ENCODE measurements around the gene HDAC2.

The HDAC2 gene

DNA sequence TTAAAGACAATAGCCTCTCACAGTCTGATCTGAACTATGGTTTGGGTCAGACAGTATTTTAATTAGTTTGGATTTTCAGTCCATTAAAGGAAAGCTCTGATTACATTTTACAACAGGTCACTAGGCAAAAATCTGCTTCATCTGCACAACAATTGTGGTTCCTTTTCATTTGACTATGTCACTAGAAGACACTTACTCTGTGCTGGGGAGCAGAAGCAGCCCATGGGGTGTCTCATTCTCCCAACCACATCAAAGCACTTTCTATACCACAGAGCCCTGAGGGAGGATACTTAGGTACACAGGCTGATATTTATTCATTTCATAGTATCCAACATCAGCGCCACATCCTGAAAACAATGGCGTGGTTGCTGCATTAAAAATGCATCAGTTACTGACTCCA lies 36.6 kb upstream of the HDAC2 start:
- ChIA-PET CTCF (no interaction called here), POLR2A (no interaction called here)
- DNase-seq (ENCODE audit: extremely low spot score) = no peak
- TF ChIP-seq, protein P1, sequence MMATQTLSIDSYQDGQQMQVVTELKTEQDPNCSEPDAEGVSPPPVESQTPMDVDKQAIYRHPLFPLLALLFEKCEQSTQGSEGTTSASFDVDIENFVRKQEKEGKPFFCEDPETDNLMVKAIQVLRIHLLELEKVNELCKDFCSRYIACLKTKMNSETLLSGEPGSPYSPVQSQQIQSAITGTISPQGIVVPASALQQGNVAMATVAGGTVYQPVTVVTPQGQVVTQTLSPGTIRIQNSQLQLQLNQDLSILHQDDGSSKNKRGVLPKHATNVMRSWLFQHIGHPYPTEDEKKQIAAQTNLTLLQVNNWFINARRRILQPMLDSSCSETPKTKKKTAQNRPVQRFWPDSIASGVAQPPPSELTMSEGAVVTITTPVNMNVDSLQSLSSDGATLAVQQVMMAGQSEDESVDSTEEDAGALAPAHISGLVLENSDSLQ (IDR thresholded peaks at IDR 0.05) = no peak
- no peak for TF ChIP-seq L3MBTL2 (conservative IDR thresholded peaks at IDR 0.05)
- no peak for TF ChIP-seq HDGF (IDR thresholded peaks at IDR 0.05; ENCODE audit: borderline replicate concordance)
- TF ChIP-seq ELF4 (IDR thresholded peaks at IDR 0.05) = no peak
- no peak for TF ChIP-seq FOXM1 (IDR thresholded peaks at IDR 0.05; ENCODE audit: borderline replicate concordance)
- no peak for TF ChIP-seq NFRKB (IDR thresholded peaks at IDR 0.05)
- TF ChIP-seq ZNF384 (IDR thresholded peaks at IDR 0.05) = no peak
- TF ChIP-seq LEF1 (IDR thresholded peaks at IDR 0.05; ENCODE audit: borderline replicate concordance) = no peak
- no peak for TF ChIP-seq FOXK2 (IDR thresholded peaks at IDR 0.05)
- TF ChIP-seq SP1 (IDR thresholded peaks at IDR 0.05) = no peak
- TF ChIP-seq ARNT (IDR thresholded peaks at IDR 0.05) = no peak
- TF ChIP-seq TARDBP (IDR thresholded peaks at IDR 0.05) = no peak
- TF ChIP-seq CTBP1 (IDR thresholded peaks at IDR 0.05; ENCODE audit: borderline replicate concordance) = no peak
- TF ChIP-seq SUZ12 (IDR thresholded peaks at IDR 0.05) = no peak
- no peak for TF ChIP-seq BHLHE40 (IDR thresholded peaks at IDR 0.05; ENCODE audit: borderline replicate concordance)
- no peak for TF ChIP-seq FOXA1 (IDR thresholded peaks at IDR 0.05)

DNA sequence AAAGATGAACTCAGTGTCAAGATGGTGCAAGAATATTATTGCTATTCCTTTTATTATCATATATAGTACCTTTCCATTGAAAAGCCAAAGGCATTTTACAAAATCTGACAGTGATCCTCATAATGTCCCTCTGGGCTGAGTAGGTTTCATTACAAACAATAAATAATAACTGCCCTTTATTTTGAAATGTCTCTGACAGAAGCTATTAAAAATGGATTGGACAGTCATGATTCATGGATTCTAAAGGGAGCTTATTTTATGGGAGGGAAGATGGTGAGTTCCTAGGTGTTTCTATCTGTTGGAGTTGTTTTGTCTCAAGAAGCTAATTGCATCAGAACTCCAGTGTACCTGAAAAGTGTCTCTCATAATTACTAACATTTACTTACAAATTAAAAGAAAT lies 30.4 kb upstream of the HDAC2 start:
- ChIA-PET POLR2A (interaction anchor here (1.2 kb wide), 1 partner anchor 30 kb away, joined by 3 read pairs; the partner anchor contains the start of gene HDAC2), CTCF (no interaction called here)
- DNase-seq (ENCODE audit: extremely low spot score) = no peak
- TF ChIP-seq NFRKB (IDR thresholded peaks at IDR 0.05) (no peak), TARDBP (IDR thresholded peaks at IDR 0.05) (no peak), L3MBTL2 (conservative IDR thresholded peaks at IDR 0.05) (no peak), SUZ12 (IDR thresholded peaks at IDR 0.05) (no peak), FOXA1 (IDR thresholded peaks at IDR 0.05) (no peak), FOXK2 (IDR thresholded peaks at IDR 0.05) (no peak)

DNA sequence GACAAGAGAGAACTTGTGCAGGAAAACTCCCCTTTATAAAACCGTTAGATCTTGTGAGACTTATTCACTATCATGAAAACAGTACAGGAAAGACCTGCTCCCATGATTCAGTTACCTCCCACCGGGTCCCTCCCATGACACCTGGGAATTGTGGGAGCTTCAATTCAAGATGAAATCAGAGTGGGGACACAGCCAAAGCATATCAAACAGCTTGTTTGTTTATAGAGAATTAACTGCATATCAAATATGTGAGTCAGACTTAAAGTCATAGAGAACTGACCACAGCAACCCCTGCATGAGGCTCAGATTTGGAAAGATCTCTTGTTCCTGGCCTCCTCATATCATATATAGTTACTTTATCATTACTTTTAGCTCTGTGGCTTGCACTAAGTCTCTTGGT lies 29.1 kb upstream of the HDAC2 start:
- POLR2A ChIA-PET = no interaction called here
- TF ChIP-seq ELF4 (IDR thresholded peaks at IDR 0.05) (no peak), TARDBP (IDR thresholded peaks at IDR 0.05) (no peak), LEF1 (IDR thresholded peaks at IDR 0.05; ENCODE audit: borderline replicate concordance) (no peak), HDGF (IDR thresholded peaks at IDR 0.05; ENCODE audit: borderline replicate concordance) (no peak), FOXK2 (IDR thresholded peaks at IDR 0.05) (no peak), SUZ12 (IDR thresholded peaks at IDR 0.05) (no peak), ZNF384 (IDR thresholded peaks at IDR 0.05) (no peak)
- DNase-seq (ENCODE audit: extremely low spot score) = no peak
- CTCF ChIA-PET = no interaction called here

DNA sequence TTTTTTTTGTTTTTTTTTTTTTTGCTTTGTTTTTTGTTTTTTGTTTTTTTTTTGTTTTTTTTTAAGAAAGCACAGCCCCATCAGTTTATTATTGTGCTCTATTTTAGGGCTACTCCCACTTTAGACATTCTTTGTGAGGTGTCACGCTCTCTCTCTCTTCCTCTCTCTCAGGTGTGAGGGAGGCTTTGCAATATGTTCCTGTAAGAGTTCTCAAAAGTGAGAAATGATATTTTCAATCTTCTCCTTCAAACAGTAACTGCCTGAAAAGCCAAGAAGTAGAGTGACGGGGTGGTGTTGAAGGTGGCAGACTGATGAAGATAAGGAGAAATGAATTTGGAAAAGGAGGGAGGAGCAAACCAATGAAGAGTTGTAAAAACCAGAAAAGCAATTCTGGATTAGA lies 28.3 kb upstream of the HDAC2 start:
- ChIA-PET CTCF (no interaction called here), POLR2A (no interaction called here)
- TF ChIP-seq L3MBTL2 (conservative IDR thresholded peaks at IDR 0.05) = no peak
- no peak for TF ChIP-seq TARDBP (IDR thresholded peaks at IDR 0.05)
- no peak for TF ChIP-seq SUZ12 (IDR thresholded peaks at IDR 0.05)
- TF ChIP-seq LEF1 (IDR thresholded peaks at IDR 0.05; ENCODE audit: borderline replicate concordance) = no peak
- TF ChIP-seq ZNF384 (IDR thresholded peaks at IDR 0.05) = no peak
- TF ChIP-seq FOXK2 (IDR thresholded peaks at IDR 0.05) = no peak
- TF ChIP-seq FOXM1 (IDR thresholded peaks at IDR 0.05; ENCODE audit: borderline replicate concordance) = no peak
- TF ChIP-seq ARNT (IDR thresholded peaks at IDR 0.05) = no peak
- TF ChIP-seq CTBP1 (IDR thresholded peaks at IDR 0.05; ENCODE audit: borderline replicate concordance) = no peak
- TF ChIP-seq BHLHE40 (IDR thresholded peaks at IDR 0.05; ENCODE audit: borderline replicate concordance) = no peak
- no peak for TF ChIP-seq FOXA1 (IDR thresholded peaks at IDR 0.05)
- TF ChIP-seq NFRKB (IDR thresholded peaks at IDR 0.05) = no peak
- TF ChIP-seq, protein P1 (IDR thresholded peaks at IDR 0.05) = no peak
- no peak for TF ChIP-seq ELF4 (IDR thresholded peaks at IDR 0.05)
- no peak for TF ChIP-seq SP1 (IDR thresholded peaks at IDR 0.05)
- DNase-seq (ENCODE audit: extremely low spot score) = no peak

DNA sequence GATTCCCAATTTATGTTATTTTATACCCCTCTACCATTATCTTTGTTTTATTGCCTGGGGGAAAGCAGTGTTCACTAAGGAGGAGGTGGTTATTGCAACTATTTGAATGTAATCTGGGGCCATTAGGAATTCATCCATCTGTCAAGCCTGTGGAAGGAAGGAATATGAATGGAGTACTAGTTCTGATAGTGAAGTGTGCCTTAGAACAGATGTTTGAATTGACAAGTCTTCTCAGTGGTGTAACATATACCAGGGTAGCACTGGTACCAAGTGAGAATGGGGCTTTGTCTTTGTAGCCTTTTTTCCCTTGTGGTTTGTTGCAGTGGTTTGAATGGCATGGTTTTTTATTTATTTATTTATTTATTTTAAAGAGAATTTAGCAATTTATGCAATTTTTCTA lies 27.9 kb upstream of the HDAC2 start:
- ChIA-PET CTCF (no interaction called here), POLR2A (no interaction called here)
- TF ChIP-seq NFRKB (IDR thresholded peaks at IDR 0.05) (no peak), FOXM1 (IDR thresholded peaks at IDR 0.05; ENCODE audit: borderline replicate concordance) (no peak), CTBP1 (IDR thresholded peaks at IDR 0.05; ENCODE audit: borderline replicate concordance) (no peak), FOXA1 (IDR thresholded peaks at IDR 0.05) (no peak), ZNF384 (IDR thresholded peaks at IDR 0.05) (no peak), TARDBP (IDR thresholded peaks at IDR 0.05) (no peak), LEF1 (IDR thresholded peaks at IDR 0.05; ENCODE audit: borderline replicate concordance) (no peak), FOXK2 (IDR thresholded peaks at IDR 0.05) (no peak), HDGF (IDR thresholded peaks at IDR 0.05; ENCODE audit: borderline replicate concordance) (no peak), L3MBTL2 (conservative IDR thresholded peaks at IDR 0.05) (no peak), ARNT (IDR thresholded peaks at IDR 0.05) (no peak), BHLHE40 (IDR thresholded peaks at IDR 0.05; ENCODE audit: borderline replicate concordance) (no peak)
- TF ChIP-seq, protein P1 (IDR thresholded peaks at IDR 0.05) = no peak
- DNase-seq (ENCODE audit: extremely low spot score) = no peak

DNA sequence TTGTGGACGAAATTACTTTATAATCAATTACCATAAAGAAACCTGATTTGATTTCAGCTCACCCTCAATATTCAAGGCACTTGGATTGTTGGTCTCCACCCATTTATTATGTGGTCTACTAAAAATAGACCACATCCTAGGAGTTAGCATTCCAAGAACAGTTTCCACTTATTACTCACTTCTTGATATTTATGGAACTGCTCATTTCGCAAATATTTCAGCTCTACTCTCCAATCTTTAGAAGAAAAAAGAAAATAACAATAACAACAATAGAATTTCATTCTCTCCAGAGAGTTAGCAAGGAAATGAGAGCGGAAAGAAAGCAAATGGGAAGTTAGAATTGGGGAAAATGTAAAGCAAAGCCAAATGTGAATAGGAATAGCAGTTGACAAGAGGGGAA lies 26.2 kb upstream of the HDAC2 start:
- CTCF ChIA-PET = interaction anchor here (1.0 to 2.7 kb wide), 2 partner anchors 16 to 111 kb away, joined by 6 to 11 read pairs; no protein-coding TSS in a partner anchor
- POLR2A ChIA-PET = no interaction called here
- no peak for DNase-seq (ENCODE audit: extremely low spot score)

More for the DNA sequence above, 26.2 kb upstream of the HDAC2 start:
- no peak for TF ChIP-seq CTBP1 (IDR thresholded peaks at IDR 0.05; ENCODE audit: borderline replicate concordance)
- TF ChIP-seq, protein P1 (IDR thresholded peaks at IDR 0.05) = no peak
- TF ChIP-seq BHLHE40 (IDR thresholded peaks at IDR 0.05; ENCODE audit: borderline replicate concordance) = no peak
- TF ChIP-seq ARNT (IDR thresholded peaks at IDR 0.05) = no peak
- TF ChIP-seq HDGF (IDR thresholded peaks at IDR 0.05; ENCODE audit: borderline replicate concordance) = no peak
- TF ChIP-seq L3MBTL2 (conservative IDR thresholded peaks at IDR 0.05) = no peak
- TF ChIP-seq TARDBP (IDR thresholded peaks at IDR 0.05) = no peak
- no peak for TF ChIP-seq FOXK2 (IDR thresholded peaks at IDR 0.05)
- TF ChIP-seq FOXA1 (IDR thresholded peaks at IDR 0.05) = no peak
